Right lobe of liver (tissue), 4 donors: ENCODE measurements around the gene IP6K2.

ENCODE experiments used
- POLR2A ChIP-seq: fragments of 450-650 bp; IDR thresholded peaks from one replicate; pipeline ENCODE4 v1.6.1; 2017; ENCODE audit warnings: antibody characterized with exemption, mild to moderate bottlenecking
- TF ChIP-seq, protein P1 (sequence below), 4 donors: fragments of 200-600 bp in 3 of 4; fragments of 450-650 bp in 1 of 4; IDR thresholded peaks; one replicate each; pipeline versions ENCODE4 v1.5.1 to v1.8.0; 2016 to 2022; ENCODE audit warnings: antibody characterized with exemption in 4 of 4, mild to moderate bottlenecking in 2 of 4
- donor health status: DM: no; HTN: no; CAD: no.
- donor health status: DM: no; HTN: no; CAD: no.
- donor health status: DM: no; HTN: yes; CAD: no.

DNA sequence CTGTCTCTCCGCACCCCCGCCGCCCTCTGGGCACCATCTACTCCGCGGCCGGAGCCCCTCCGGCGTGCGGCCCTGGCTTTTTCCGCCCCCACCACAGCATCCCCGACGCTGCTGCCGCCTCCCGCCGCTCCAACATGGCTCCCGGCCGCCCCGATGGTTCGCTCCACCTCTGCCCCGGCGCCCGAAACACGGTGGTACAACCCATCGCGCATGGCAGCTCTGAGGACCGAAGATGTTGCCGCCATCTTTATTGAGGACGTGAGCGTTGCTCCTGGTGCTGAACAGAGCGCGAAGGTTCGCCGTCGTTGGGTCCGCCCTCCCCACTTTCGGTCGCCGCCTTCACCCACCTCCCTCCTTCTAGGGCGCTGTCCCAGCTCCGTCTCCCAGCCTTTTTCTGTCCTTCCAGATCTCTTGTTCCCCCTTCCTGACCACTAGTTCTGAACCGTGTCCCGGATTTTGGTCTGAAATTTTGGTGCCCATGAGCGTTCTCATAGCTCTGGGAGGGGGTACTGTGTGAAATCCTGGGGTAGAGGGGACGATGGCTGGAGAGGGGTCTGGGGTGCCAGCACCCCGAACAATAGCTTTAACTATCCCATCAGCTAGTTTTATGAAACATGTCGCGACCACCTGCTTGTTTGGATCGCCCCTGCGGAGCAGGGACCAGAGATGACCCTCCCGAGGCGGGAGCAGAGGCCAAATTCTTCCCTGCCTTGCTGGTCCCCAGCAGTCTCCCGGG is 54.1 kb downstream of the IP6K2 start, which contains the start of gene CELSR3:
- TF ChIP-seq, protein P1, sequence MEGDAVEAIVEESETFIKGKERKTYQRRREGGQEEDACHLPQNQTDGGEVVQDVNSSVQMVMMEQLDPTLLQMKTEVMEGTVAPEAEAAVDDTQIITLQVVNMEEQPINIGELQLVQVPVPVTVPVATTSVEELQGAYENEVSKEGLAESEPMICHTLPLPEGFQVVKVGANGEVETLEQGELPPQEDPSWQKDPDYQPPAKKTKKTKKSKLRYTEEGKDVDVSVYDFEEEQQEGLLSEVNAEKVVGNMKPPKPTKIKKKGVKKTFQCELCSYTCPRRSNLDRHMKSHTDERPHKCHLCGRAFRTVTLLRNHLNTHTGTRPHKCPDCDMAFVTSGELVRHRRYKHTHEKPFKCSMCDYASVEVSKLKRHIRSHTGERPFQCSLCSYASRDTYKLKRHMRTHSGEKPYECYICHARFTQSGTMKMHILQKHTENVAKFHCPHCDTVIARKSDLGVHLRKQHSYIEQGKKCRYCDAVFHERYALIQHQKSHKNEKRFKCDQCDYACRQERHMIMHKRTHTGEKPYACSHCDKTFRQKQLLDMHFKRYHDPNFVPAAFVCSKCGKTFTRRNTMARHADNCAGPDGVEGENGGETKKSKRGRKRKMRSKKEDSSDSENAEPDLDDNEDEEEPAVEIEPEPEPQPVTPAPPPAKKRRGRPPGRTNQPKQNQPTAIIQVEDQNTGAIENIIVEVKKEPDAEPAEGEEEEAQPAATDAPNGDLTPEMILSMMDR (IDR thresholded peaks at IDR 0.05) = no peak
- TF ChIP-seq POLR2A = no peak
